AG10803 (cell line): Measurements from ENCODE around the gene HDAC11.

Source experiments
- DNase-seq: peaks from one replicate; pipeline ENCODE4 v3.0.0; 2010; ENCODE audit warnings: low read depth
- H3K4me3 ChIP-seq: 2 replicates; pipeline ENCODE4 v1.5.1; 2011; ENCODE audit warnings: mild to moderate bottlenecking, low read length, control low read depth
- CTCF ChIP-seq: conservative IDR thresholded peaks from 2 replicates; pipeline ENCODE4 v1.5.1; 2011; ENCODE audit warnings: mild to moderate bottlenecking, low read length, control low read depth, inconsistent platforms

Gene HDAC11

DNA sequence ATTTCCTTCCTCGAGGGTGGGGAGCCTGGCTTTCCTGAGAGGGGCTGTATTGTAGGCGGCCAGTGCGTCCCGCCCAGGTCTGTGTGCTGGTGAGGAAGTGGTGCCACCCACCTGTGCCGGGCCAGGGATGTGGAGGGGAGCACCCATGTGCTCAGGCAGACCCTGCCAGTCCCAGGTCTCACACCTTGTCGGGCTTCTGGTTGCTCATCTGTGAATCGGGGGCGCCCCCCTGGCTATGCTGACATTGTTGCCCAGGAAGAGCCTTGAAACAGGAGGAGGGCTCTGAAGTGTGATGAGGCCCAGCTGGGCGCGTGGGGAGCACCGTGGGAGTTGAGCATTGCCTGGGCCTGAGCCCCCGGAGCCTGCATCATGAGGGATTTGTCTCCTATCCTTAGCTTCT, 73.6 kb downstream of the HDAC11 start:
- no peak for DNase-seq
- no peak for TF ChIP-seq CTCF
- H3K4me3 ChIP-seq: no peak overlapping the region

DNA sequence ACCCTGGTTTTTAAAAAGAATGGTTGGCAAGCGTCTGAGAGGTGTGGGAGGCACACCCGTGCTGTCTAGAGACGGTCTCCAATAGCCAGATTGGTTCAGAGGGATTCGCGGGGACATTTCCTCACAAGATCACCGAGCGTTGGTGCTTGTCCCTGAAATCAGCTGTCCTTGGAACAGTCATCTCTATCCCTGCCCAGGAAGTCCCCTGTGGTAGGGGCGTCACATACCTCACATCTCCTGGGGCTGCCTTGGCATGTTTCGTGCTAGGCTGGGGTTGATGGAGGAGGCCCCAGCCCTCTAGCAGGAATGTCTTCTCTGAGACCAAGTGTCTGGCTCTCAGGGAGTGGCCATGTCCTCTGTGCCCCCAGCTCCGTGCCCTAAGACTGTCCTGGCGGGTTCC, 75.6 kb downstream of the HDAC11 start:
- no peak overlapping the region for H3K4me3 ChIP-seq
- TF ChIP-seq CTCF: no peak
- no peak for DNase-seq
